T follicular helper cell (primary cell): ENCODE results near the gene SHOX.
"Not testable (repeated sequence)": the region's sequence is repeated elsewhere in the genome, so short reads cannot be mapped to it uniquely, and the experiment has no call there.

Experiments
- DNase-seq: peaks from one replicate; pipeline ENCODE4 v3.0.0-alpha.2; 2020; ENCODE audit warnings: low read depth

SHOX gene

DNA sequence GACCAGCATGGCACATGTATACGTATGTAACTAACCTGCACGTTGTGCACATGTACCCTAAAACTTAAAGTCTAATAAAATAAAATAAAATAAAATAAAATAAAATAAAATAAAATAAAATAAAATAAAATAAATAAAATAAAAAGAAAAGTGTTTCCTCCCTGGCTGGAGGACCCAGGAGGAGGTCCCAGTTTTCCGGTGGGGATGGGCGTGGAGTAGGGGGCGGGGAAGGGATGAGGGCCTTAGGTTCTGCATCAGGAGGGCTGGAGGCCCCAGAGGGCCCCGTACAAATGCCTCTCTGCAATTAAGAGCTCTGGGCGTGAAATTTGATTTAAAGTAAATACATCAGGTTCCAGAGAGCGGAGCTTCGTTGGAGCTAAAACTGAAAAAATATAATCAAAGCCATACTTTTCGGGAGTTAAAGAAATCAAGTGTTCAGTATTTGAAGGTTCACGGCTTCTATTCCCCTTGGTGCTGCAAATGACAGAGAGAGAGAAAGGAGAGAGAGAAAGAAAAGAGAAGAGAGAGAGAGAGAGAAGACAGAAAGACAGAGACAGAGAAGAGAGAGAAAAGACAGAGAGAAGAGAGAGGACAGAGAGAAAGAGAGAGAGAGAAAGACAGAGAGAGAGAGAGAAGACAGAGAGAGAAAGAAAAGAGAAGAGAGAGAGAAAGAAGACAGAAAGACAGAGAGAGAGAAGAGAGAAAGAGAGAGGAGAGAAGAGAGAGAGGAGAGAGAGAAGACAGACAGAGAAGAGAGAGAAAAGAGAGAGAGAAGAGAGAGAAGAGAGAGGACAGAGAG lies 8.7 kb upstream of the SHOX start:
- DNase-seq, result no peak

DNA sequence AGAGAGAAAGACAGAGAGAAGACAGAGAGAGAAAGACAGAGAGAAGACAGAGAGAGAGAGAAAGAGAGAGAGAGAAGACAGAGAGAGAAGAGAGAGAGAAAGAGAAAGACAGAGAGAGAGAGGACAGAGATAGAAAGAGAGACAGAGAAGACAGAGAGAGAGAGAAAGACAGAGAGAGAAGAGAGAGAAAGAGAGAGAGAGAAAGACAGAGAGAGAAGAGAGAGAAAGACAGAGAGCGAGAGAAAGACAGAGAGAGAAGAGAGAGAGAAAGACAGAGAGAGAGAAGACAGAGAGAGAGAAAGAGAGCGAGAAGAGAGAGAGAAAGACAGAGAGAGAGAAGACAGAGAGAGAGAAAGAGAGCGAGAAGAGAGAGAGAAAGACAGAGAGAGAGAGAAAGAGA lies 7.8 kb upstream of the SHOX start:
- DNase-seq, result not testable (repeated sequence)

DNA sequence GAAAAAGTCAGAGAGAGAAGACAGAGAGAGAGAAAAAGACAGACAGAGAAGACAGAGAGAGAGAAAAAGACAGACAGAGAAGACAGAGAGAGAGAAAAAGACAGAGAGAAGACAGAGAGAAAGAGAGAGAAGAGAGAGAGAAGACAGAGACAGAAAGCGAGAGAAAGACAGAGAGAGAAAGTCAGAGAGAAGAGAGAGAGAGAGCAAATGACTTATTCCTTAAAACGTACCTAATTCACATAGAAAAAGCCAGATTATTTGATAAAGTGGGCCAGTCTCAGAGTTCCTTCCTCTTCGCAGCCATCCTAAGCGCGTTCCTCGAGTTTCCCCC lies 7.4 kb upstream of the SHOX start:
- no peak for DNase-seq

DNA sequence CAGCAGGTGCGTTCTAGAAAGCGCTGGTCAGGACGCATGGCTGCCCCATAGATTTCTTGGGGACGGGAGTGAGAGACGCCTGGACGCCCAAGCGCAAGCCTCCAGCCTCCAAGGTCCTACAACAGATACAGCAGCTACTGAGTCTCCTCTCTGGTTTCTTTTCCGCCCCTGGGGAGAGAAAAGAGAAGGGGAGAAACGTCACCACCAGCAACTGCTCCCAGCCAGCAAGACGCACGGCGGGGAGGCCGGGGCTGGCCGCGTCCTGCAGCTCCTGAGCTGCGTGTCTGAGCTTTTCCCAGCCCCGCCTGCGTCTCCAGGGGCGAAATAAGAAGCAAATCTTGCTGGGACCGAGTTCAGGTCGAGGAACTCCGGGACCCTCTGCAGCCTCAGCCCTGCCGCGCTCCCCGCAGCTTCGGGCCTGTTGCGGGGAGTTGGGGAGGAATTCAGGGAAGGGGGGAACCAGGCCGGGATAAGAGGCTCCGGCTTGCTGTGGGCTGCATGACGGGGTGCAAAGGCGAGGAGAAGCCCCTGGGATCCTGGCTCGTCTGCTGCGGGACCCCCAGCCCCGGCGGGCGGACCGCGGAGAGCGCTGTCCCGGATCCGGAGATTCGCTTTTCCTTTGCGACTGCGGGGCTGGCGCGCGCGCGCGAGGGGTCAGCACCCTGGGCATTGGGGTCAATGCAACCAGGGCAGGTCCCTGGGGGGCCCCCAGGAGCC lies 6.8 kb upstream of the SHOX start:
- DNase-seq, result no peak

DNA sequence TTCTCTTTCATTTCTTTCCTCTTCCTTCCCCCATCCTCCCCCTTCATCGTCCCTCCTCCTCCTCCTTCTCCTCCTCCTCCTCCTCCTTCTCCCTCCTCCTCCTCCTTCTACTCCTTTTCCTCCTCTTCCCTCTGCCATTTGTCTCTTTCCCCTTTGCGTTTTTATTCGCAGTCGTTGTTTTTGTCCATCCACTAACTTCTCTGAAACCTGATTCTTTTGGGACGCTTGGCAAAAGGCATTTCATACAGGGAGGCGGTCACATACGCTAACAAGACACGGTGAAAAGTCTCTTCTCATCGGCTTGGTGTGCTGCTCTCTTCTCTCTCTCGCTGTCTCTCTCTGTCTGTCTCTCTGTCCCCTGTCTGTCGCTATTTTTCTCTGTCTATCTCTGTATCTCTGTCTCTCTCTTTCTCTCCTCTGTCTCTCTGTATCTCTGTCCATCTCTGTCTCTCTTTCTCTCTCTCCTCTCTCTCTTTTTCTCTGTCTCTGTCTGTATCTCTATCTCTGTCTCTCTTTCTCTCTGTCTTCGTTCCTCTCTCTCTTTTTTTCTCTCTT lies 5.4 kb upstream of the SHOX start:
- DNase-seq, result no peak

DNA sequence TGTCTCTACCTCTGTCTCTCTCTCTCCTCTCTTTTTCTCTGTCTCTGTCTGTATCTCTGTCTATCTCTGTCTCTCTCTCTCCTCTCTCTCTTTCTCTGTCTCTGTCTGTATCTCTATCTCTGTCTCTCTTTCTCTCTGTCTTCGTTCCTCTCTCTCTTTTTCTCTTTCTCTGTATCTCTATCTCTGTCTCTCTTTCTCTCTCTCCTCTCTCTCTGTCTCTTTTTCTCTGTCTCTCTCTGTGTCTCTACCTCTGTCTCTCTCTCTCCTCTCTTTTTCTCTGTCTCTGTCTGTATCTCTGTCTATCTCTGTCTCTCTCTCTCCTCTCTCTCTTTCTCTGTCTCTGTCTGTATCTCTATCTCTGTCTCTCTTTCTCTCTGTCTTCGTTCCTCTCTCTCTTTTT lies 4.5 kb upstream of the SHOX start:
- DNase-seq, result not testable (repeated sequence)

DNA sequence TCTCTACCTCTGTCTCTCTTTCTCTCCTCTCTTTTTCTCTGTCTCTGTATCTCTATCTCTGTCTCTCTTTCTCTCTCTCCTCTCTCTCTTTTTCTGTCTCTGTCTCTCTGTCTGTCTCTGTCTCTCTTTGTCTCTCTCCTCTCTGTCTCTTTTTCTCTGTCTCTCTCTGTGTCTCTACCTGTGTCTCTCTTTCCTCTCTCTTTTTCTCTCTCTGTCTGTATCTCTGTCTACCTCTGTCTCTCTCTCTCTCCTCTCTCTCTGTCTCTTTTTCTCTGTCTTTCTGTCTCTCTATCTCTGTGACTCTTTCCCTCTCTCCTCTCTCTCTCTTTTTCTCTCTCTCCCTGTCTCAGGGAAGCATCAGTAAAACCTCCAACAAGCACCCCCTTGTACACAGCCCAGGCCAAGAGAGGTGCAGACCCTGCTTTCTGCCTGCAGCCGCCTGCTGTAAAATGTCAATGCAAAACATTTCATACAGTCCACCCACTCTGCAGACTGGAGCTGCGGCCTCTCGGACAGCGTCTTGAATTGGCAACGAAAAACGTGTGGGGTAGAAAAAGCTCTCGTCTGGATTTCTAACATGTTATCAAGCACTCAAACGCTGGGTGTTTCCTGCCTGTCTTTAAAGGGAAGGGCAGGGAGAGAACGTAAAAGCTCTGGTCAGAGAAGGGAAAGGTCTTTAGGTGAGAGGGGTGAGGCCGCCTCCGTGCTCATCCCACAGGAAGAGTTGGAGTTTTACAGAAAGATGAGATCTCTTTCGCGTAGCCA lies 3.7 kb upstream of the SHOX start:
- no peak for DNase-seq

DNA sequence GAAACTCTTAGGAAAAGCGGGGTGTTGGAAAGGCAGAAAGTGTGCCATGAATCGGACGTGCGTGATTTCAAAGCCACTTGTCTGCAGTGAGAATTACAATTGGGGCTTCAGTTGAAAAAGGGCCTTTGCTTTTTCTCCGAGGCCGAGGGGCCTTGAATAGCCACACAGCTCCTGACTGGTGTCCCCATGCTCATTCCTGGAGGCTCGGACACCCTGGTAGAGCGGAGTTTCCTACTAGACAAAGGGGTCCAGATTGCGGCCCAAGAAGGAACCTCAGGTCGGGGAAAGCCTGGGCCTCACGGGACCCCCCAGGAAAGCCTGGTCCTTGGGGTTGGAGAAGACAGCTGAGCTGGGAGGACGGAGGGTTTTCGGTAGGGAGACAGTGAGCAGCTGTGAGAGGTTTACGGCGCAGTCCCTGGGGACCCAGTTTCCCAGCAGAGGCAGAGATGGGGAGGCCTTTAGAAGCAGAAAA lies 3.0 kb upstream of the SHOX start:
- no peak for DNase-seq

DNA sequence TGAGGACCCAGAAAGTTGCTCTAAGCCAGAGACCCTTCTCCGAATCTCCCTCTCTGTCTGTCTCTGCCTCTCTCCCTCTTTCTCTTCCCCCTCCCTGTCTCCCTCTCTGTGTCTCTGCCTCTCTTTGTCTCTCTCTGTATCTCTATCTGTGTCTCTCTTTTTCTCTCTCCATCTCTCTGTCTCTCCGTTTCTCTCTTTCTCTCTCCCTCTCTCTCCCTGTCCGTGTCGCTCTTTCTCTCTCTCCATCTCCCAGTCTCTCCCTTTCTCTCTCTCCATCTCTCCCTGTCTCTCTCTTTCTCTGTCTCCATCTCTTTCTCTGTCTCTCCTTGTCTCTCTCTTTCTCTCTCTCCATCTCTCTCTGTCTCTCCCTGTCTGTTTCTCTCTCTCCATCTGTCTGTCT lies 2.6 kb upstream of the SHOX start:
- no peak for DNase-seq

DNA sequence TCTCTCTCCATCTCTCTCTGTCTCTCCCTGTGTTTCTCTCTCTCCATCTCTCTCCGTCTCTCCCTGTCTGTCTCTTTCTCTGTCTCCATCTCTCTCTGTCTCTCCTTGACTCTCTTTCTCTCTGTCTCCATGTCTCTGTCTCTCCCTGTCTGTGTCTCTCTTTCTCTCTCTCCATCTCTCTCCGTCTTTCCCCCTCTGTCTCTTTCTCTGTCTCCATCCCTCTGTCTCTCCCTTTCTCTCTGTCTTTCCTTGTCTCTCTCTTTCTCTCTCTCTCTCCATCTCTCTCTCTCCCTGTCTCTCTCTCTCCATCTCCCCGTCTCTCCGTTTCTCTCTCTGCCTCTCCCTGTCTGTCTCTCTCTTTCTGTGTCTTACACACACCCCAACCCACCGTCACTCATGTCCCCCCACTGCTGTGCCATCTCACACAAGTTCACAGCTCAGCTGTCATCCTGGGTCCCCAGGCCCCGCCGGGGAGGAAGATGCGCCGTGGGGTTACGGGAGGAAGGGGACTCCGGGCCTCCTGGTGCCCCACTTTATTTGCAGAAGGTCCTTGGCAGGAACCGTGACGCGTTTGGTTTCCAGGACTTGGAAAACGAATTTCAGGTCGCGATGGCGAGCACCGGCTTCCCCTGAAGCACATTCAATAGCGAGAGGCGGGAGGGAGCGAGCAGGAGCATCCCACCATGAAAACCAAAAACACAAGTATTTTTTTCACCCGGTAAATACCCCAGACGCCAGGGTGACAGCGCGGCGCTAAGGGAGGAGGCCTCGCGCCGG lies 1.2 kb upstream of the SHOX start:
- DNase-seq, result no peak

DNA sequence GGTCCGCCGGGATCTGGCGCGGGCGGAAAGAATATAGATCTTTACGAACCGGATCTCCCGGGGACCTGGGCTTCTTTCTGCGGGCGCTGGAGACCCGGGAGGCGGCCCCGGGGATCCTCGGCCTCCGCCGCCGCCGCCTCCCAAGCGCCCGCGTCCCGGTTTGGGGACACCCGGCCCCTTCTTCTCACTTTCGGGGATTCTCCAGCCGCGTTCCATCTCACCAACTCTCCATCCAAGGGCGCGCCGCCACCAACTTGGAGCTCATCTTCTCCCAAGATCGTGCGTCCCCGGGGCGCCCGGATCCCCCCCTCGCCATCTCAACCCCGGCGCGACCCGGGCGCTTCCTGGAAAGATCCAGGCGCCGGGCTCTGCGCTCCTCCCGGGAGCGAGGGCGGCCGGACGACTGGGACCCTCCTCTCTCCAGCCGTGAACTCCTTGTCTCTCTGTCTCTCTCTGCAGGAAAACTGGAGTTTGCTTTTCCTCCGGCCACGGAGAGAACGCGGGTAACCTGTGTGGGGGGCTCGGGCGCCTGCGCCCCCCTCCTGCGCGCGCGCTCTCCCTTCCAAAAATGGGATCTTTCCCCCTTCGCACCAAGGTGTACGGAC lies 482 bp upstream of the SHOX start:
- no peak for DNase-seq

DNA sequence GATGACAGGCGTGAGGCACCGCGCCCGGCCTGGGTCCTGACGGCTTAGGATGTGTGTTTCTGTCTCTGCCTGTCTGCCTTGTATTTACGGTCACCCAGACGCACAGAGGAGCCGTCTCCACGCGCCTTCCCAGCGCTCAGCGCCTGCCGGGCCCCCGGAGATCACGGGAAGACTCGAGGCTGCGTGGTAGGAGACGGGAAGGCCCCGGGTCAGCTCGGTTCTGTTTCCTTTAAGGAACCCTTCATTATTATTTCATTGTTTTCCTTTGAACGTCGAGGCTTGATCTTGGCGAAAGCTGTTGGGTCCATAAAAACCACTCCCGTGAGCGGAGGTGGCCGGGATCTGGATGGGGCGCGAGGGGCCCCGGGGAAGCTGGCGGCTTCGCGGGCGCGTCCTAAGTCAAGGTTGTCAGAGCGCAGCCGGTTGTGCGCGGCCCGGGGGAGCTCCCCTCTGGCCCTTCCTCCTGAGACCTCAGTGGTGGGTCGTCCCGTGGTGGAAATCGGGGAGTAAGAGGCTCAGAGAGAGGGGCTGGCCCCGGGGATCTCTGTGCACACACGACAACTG lies 1.3 kb downstream of the SHOX start:
- no peak for DNase-seq

DNA sequence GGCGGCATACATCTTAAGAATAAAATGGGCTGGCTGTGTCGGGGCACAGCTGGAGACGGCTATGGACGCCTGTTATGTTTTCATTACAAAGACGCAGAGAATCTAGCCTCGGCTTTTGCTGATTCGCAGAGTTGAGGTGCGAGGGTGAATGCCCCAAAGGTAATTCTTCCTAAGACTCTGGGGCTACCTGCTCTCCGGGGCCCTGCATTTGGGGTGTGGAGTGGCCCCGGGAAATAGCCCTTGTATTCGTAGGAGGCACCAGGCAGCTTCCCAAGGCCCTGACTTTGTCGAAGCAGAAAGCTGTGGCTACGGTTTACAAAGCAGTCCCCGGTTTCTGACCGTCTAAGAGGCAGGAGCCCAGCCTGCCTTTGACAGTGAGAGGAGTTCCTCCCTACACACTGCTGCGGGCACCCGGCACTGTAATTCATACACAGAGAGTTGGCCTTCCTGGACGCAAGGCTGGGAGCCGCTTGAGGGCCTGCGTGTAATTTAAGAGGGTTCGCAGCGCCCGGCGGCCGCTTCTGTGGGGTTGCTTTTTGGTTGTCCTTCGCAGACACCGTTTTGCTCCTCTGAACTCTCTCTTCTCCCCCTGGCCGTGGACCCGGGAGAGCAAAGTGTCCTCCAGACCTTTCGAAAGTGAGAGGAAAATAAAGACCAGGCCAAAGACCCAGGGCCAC lies 1.9 kb downstream of the SHOX start:
- DNase-seq, result no peak

DNA sequence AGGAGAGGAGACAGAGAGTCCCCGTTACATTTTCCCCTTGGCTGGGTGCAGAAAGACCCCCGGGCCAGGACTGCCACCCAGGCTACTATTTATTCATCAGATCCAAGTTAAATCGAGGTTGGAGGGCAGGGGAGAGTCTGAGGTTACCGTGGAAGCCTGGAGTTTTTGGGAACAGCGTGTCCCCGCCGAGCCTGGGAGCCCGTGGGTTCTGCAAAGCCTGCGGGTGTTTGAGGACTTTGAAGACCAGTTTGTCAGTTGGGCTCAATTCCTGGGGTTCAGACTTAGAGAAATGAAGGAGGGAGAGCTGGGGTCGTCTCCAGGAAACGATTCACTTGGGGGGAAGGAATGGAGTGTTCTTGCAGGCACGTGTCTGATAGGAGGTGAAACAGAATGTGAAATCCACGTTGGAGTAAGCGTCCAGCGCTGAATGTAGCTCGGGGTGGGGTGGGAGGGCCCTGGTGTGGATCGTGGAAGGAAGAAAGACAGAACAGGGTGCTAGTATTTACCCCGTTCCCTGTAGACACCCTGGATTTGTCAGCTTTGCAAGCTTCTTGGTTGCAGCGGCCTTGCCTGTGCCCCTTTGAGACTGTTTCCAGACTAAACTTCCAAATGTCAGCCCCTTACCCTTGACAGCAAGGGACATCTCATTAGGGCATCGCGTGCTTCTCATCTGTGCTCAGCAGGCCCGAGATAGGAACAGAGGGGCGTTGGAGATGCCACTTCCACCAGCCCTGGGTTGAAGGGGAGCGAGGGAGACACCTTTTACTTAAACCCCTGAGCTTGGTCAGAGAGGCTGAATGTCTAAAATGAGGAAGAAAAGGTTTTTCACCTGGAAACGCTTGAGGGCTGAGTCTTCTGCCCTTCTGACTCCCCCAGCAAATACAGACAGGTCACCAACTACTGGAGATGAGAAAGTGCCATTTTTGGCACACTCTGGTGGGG lies 2.7 kb downstream of the SHOX start:
- DNase-seq, result no peak

DNA sequence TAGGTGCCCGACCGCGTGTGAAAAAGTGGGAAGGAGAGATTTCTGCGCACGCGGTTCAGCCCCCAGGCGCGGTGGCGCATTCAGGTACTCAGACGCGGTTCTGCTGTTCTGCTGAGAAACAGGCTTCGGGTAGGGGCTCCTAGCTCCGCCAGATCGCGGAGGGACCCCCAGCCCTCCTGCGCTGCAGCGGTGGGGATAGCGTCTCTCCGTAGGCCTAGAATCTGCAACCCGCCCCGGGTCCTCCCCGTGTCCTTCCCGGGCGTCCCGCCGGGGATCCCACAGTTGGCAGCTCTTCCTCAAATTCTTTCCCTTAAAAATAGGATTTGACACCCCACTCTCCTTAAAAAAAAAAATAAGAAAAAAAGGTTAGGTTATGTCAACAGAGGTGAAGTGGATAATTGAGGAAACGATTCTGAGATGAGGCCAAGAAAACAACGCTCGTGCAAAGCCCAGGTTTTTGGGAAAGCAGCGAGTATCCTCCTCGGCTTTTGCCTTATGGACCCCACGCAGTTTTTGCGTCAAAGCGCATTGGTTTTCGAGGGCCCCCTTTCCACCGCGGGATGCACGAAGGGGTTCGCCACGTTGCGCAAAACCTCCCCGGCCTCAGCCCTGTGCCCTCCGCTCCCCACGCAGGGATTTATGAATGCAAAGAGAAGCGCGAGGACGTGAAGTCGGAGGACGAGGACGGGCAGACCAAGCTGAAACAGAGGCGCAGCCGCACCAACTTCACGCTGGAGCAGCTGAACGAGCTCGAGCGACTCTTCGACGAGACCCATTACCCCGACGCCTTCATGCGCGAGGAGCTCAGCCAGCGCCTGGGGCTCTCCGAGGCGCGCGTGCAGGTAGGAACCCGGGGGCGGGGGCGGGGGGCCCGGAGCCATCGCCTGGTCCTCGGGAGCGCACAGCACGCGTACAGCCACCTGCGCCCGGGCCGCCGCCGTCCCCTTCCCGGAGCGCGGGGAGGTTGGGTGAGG lies 3.7 kb downstream of the SHOX start:
- no peak for DNase-seq

DNA sequence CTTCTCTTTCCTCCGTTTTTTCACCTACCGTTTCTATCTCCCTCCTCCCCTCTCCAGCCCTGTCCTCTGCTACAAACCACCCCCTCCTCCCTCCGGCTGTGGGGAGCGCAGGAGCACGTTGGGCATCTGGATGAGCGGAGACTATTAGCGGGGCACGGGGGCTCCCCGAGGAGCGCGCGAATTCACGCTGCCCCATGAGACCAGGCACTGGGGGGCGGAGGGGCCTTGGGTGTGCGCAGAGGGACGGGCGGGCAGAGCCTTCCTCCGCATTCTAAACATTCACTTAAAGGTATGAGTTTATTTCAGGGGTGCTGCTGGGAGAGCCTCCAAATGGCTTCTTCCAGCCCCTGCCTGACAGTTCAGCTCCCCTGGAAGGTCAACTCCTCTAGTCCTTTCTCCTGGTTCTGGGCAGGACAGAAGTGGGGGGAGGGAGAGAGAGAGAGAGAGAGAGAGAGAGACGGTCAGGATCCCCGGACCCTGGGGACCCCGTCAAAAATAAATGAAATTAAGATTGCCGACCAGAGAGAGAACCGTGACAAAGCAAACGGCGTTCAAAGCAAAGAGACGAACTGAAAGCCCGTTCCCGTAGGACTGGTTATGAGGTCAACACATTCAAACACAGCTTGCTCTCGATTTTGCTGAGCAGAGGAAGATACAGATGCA lies 5.0 kb downstream of the SHOX start:
- DNase-seq, result no peak

DNA sequence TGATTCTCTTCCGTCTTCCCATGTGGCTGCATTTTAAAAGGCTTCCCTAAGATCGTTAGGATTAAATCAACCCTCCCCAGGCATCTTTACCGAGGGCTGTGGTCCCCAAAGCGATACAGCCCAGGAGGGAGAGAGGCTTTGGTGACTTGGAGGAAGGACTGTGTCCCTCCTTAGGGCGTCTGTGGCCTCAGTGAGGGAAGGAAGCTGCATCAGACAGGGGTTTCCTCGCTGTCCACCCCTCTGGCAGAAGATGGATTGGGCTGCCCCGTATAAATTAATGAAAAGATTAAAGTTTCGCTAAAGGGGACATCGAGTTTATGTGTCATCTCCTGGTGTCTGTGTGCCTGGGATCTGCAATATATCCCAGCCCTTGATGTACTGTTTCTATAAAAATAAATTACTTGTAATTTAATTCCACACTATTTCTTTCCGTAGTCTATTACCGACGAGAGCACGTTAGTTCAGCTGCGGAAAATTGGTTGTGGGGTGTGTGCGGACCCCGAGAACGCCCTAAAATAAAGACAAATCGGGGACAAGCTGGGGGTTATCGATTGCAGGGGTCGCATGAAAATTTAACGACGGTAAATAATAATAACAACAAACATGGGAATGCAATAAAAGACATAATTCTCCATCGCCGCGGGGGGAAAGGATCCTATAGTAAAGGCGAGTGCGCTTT lies 6.5 kb downstream of the SHOX start:
- no peak for DNase-seq
